K562 (cell line): ENCODE data around the gene NOP16.

Source experiments
- CBX2 ChIP-seq: fragments of 200-600 bp; sonication (generic); IDR thresholded peaks from one replicate; pipeline ENCODE4 v1.6.1; 2012; ENCODE audit warnings: mild to moderate bottlenecking, low read length, inconsistent platforms; ENCODE audit not compliant: insufficient read depth, poor library complexity, severe bottlenecking
- CBX3 ChIP-seq, 2 experiments: IDR thresholded peaks; 1 replicate in 1 of 2; 2 replicates in 1 of 2; pipeline ENCODE4 v1.6.1; 2012; ENCODE audit warnings: inconsistent platforms in 2 of 2, low read length in 2 of 2, borderline replicate concordance in 1 of 2, control low read depth in 1 of 2
- CREB1 ChIP-seq, 2 experiments: sonication (generic) in 1 of 2; formaldehyde crosslinking in 1 of 2; IDR thresholded peaks; 2 replicates each; pipeline versions ENCODE4 v1.6.1 to v1.8.0; 2012 to 2022; ENCODE audit warnings: inconsistent platforms in 1 of 2, mild to moderate bottlenecking in 1 of 2, missing genetic modification reagents in 1 of 2, moderate library complexity in 1 of 2
- CTCF ChIP-seq, 3 experiments: IDR thresholded peaks in 2 of 3; conservative IDR thresholded peaks in 1 of 3; 2 replicates each; pipeline ENCODE4 v1.5.1; 2011 to 2012; ENCODE audit warnings: low read length in 3 of 3, mild to moderate bottlenecking in 3 of 3, control low read depth in 2 of 3, improper control_type of control experiment in 1 of 3, inconsistent platforms in 1 of 3, low read depth in 1 of 3, mixed read lengths in 1 of 3, moderate library complexity in 1 of 3; ENCODE audit not compliant: insufficient read depth in 2 of 3
- DIDO1 ChIP-seq: fragments of 450-650 bp; IDR thresholded peaks from 2 replicates; pipeline ENCODE4 v1.6.1; 2016; ENCODE audit warnings: low read depth, missing biosample characterization, missing genetic modification characterization
- FOXJ3 ChIP-seq: sonication (generic); formaldehyde crosslinking; IDR thresholded peaks from 2 replicates; pipeline ENCODE4 v1.4.0; 2020; ENCODE audit warnings: mild to moderate bottlenecking, missing genetic modification reagents
- KLF13 ChIP-seq: fragments of 450-650 bp; IDR thresholded peaks from 2 replicates; pipeline ENCODE4 v1.6.1; 2016; ENCODE audit warnings: missing genetic modification characterization, low read depth, mild to moderate bottlenecking, missing compliant biosample characterization, moderate library complexity, borderline replicate concordance
- SP1 ChIP-seq: sonication (generic); formaldehyde crosslinking; IDR thresholded peaks from 2 replicates; pipeline ENCODE4 v1.8.1; 2022; ENCODE audit warnings: mild to moderate bottlenecking, missing genetic modification reagents
- THAP12 ChIP-seq: fragments of 250-450 bp; sonication (Bioruptor Pico); IDR thresholded peaks from 2 replicates; pipeline ENCODE4 v1.9.0; 2021; ENCODE audit warnings: mild to moderate bottlenecking, inconsistent platforms
- USF2 ChIP-seq: sonication (generic); formaldehyde crosslinking; IDR thresholded peaks from 2 replicates; pipeline ENCODE4 v1.5.0; 2020; ENCODE audit warnings: missing genetic modification reagents
- XRCC3 ChIP-seq: fragments of 450-650 bp; IDR thresholded peaks from 2 replicates; pipeline ENCODE4 v1.6.1; 2017; ENCODE audit warnings: mild to moderate bottlenecking, moderate library complexity

GRCh38 chr5:176337913-176338312 lies 50.5 kb downstream of the NOP16 start:
- no peak for TF ChIP-seq THAP12 (CRISPR knock-in tag)
- TF ChIP-seq KLF13 = no peak
- TF ChIP-seq CREB1 (IDR thresholded peaks at IDR 0.05) = no peak
- TF ChIP-seq CREB1 (CRISPR knock-in tag; IDR thresholded peaks at IDR 0.05) = no peak
- TF ChIP-seq CBX2 = no peak
- no peak for TF ChIP-seq CBX3 (IDR thresholded peaks at IDR 0.05; ENCODE audit: borderline replicate concordance in 1 of 2, low read length in 2 of 2)
- TF ChIP-seq USF2 (CRISPR knock-in tag) = no peak
- TF ChIP-seq CTCF (IDR thresholded peaks at IDR 0.05 in 2 of 3, conservative IDR thresholded peaks at IDR 0.05 in 1 of 3; ENCODE audit: insufficient read depth in 2 of 3, low read depth in 1 of 3, low read length in 3 of 3) = no peak
- TF ChIP-seq DIDO1 (tag) = no peak
- TF ChIP-seq FOXJ3 (CRISPR knock-in tag) = no peak
- no peak for TF ChIP-seq SP1 (CRISPR knock-in tag)
- TF ChIP-seq XRCC3 = no peak
